ENCODE results near the gene HNRNPA1L2.
"Not testable (repeated sequence)": the region's sequence is repeated elsewhere in the genome, so short reads cannot be mapped to it uniquely, and the experiment has no call there.

GRCh38 chr13:52594295-52594694, 47.9 kb upstream of the HNRNPA1L2 start:
- TF ChIP-seq CTCF (IDR thresholded peaks at IDR 0.05 in 8 of 11, conservative IDR thresholded peaks at IDR 0.05 in 3 of 11); POLR2A (IDR thresholded peaks at IDR 0.05); POLR2AphosphoS5 (IDR thresholded peaks at IDR 0.05): not testable (repeated sequence)

Measured in spleen (tissue), 7 donors.